ENCODE results near the gene PCDHGB4.
"Not testable (repeated sequence)": the region's sequence is repeated elsewhere in the genome, so short reads cannot be mapped to it uniquely, and the experiment has no call there.

Gene PCDHGB4

DNA sequence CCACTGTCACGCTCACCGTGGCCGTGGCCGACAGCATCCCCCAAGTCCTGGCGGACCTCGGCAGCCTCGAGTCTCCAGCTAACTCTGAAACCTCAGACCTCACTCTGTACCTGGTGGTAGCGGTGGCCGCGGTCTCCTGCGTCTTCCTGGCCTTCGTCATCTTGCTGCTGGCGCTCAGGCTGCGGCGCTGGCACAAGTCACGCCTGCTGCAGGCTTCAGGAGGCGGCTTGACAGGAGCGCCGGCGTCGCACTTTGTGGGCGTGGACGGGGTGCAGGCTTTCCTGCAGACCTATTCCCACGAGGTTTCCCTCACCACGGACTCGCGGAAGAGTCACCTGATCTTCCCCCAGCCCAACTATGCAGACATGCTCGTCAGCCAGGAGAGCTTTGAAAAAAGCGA is 45.2 kb downstream of the PCDHGB4 start:
- not testable (repeated sequence) for DNase-seq

DNA sequence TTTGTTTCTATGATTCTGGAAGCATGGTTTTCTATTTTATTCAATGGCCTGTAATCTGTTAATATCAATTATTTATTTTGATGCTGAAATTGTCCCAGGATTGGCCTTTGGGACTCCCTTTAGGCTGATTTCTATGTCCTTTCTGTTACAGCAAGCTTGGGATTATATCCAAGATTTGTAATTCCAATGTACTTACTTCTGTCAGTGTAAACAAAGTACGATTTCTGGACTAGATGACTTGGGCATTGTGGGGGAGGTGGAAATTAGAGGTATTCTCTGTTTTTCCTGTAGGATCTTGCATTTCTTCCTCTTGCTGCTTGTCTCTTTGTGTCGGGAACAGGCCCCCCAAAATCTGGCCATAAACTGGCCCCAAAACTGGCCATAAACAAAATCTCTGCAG is 46.5 kb downstream of the PCDHGB4 start:
- DNase-seq, result no peak

- DNase-seq, result no peak
Observed at GRCh38 chr5:141437221-141437620, 49.7 kb downstream of the PCDHGB4 start.

GRCh38 chr5:141439411-141440141 is 52.1 kb downstream of the PCDHGB4 start:
- no peak for DNase-seq

All from right hindlimb (tissue), 1 donor.